ENCODE results near the gene MYO5B. TPM values are rescaled to one million over a fixed set of nuclear protein-coding genes. Genes with fewer than 3 reads are reported as not detected.
"Not testable (repeated sequence)": the region's sequence is repeated elsewhere in the genome, so short reads cannot be mapped to it uniquely, and the experiment has no call there.

The MYO5B gene
- polyA plus RNA-seq, 3 donors, result 1.4 to 8.2 (median 3.3) TPM

GRCh38 chr18:49827996-49828395 lies 367.0 kb downstream of the MYO5B start:
- H3K27ac ChIP-seq (ENCODE audit: low read depth, low read length), result no peak overlapping the region
- 95 to 97% (median 97%) methylated on average over 1 of the region's 1 CpG for WGBS, 3 donors

GRCh38 chr18:49819823-49820671 lies 374.9 kb downstream of the MYO5B start:
- 52 to 83% (median 60%) methylated on average over 5 of the region's 5 CpGs for WGBS, 3 donors
- H3K27ac ChIP-seq (ENCODE audit: low read depth, low read length), result no peak overlapping the region

DNA sequence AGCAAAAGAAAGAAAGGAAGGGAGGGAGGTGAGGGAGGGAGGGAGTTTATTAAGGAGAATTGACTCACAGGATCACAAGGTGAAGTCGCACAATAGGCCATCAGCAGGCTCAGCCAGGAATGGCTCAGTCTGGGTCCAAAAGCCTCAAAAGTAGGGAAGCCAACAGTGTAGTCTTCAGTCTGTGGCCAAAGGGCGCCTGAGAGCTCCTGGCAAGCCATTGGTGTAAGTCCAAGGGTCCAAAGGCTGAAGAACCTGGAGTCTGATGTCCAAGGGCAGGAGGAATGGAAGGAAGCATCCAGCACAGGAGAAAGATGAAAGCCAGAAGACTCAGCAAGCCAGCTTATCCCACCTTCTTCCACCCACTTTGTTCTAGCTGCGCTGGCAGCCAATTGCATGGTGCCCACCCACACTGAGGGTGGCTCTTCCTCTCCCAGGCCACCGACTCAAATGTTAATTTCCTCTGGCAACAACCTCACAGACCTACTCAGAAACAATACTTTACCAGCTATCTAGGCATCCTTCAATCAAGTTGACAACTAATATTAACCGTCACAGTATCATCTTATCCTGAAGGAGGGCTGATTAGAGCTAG lies 375.8 kb downstream of the MYO5B start:
- no peak overlapping the region for H3K27ac ChIP-seq (ENCODE audit: low read depth, low read length)
- 82 to 93% (median 86%) methylated on average over 5 of the region's 5 CpGs for WGBS, 3 donors

DNA sequence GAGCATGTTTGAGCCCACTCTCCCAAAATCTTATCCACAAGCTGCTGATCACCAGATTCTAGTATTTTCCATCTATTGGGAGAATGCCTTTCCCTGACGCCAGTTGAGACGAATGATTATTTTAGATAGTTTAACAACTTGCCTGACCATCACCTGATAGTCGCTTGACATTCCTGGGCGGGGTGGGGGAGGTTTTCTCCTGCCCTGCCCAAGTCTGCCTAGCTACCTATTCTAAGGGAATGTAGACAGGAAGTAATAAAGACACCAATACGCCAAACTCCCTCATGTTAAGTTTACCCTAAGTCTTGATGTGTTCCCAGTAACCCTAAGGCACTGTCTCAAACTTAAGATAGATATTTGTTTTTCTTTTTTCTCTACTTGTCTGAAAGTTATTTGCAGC lies 377.0 kb downstream of the MYO5B start:
- no peak overlapping the region for H3K27ac ChIP-seq (ENCODE audit: low read depth, low read length)
- 92 to 97% (median 95%) methylated on average over 5 of the region's 5 CpGs for WGBS, 3 donors

DNA sequence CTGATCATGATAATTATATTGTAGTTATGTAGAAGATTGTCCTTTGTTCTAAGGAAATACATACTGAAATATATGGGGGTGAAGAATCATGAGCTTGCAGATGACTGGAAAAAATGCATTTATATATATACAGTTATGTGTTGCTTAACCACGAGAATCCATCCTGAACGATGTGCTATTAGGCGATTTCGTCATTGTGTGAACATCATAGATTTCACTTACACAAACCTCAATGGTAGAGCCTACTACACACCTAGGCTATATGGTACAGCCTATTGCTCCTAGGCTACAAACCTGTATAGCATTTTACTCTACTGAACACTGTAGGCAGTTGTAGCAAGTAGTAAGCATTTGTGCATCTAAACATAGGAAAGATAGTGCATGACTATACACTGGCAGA lies 379.0 kb downstream of the MYO5B start:
- no peak overlapping the region for H3K27ac ChIP-seq (ENCODE audit: low read depth, low read length)
- WGBS, 3 donors, result 72 to 95% (median 79%) methylated on average over 4 of the region's 4 CpGs

- H3K27ac ChIP-seq (ENCODE audit: low read depth, low read length), result peak overlapping the region; percentile 55
- 0 to 1% (median 0%) methylated on average over 24 of the region's 24 CpGs for WGBS, 3 donors
These were observed 380.8 kb downstream of the MYO5B start for GRCh38 chr18:49814147-49814499.

DNA sequence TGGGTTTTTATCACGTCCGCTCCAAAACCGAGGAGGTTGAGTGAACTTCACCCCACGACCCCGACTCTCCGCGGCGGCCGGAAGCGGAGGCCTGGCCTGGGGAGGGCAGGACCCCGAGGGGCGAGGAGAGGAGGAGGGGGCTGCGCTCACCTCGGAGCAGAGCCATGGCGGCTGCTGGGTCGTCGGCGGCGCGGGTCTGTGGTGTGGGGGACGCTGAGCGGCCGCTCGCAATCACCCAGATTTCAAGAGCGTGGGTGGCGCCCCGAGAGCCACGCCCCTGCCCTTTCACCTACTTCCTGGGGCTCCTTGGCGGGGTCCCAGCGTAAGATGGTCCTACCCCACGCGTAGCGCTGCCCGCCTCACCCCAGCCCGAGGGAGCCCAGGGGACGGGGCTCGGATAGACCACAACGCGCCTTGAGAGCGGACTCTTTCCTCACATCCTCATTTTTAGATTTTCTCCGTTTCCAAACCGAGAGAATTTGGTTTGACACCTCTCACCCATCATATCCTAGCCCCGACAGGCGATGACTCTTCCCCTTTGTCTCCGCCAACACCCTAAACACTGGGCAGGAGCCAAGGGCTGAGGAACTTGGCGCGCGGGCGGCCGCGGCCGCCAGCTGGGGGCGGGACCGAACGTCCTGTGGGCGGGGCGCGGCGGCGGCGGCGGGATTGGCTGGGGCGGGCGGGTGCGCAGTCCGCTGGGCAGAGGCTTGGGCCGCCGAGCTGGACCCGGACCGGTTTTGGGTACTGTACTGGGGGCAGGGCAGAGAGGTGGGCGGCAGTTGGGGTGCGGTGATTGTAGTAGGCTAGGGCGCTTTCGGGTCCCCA lies 381.4 kb downstream of the MYO5B start, which contains the start of gene ACAA2:
Gene ACAA2 (minus strand): TSS at position 215 of the 828 bp plus-strand sequence. CDS start 49 bp downstream, at position 166.
- WGBS, 3 donors, result 0 to 1% (median 0%) methylated on average over 73 to 74 of the region's 74 CpGs
- peak within 1 kb of the TSS; percentile 79 for H3K27ac ChIP-seq (ENCODE audit: low read depth, low read length)

- 1 to 2% (median 1%) methylated on average over 17 of the region's 17 CpGs for WGBS, 3 donors
- peak overlapping the region; percentile 79 for H3K27ac ChIP-seq (ENCODE audit: low read depth, low read length)
These were observed 382.0 kb downstream of the MYO5B start for GRCh38 chr18:49813069-49813318.

DNA sequence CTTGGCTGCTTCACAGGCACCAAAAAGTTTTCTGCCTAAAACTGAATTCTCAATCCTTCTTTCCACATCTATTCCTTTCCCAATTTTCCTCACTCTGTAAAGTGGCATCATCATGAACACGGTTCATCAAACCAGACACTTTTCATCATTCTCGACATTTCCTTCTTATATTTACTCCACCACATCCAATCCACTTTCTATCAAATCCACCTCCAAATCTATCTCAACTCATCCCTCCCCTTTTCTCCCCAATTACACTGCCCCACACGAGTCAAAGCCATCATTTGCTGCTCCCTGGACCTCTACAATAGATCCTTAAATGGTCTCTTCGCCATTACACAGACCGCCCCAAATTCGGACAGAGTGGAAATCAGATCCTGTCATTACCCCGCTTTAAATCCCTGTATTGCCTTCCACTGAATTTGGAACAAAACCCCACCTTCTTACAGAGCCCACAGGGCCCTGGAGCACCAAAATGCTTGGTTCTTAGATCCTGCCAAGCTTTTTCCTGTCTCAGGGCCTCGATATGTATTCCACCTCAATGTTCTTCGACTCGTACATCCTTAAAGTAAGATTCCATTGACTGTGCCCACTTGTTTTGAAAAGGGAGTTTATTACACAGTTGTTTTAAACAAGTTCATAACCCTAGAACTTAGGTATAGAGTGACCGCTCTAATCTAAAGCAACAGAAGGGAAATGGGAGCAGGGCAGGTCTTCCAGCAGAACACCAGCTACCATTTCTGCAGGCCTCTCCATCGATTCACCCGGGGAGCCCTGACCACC lies 382.5 kb downstream of the MYO5B start:
- 45 to 51% (median 46%) methylated on average over 13 of the region's 13 CpGs for WGBS, 3 donors

GRCh38 chr18:49811151-49811938 lies 383.6 kb downstream of the MYO5B start:
- H3K27ac ChIP-seq (ENCODE audit: low read depth, low read length), result no peak overlapping the region

More for the DNA sequence above, 382.5 kb downstream of the MYO5B start:
- peak overlapping the region; percentile 79 for H3K27ac ChIP-seq (ENCODE audit: low read depth, low read length)

GRCh38 chr18:49808553-49809191 lies 386.3 kb downstream of the MYO5B start:
- H3K27ac ChIP-seq (ENCODE audit: low read depth, low read length), result not testable (repeated sequence)
- WGBS, 3 donors, result 96% methylated on average over 10 of the region's 10 CpGs

More at GRCh38 chr18:49811151-49811938, 383.6 kb downstream of the MYO5B start:
- 44 to 70% (median 69%) methylated on average over 7 of the region's 7 CpGs for WGBS, 3 donors

DNA sequence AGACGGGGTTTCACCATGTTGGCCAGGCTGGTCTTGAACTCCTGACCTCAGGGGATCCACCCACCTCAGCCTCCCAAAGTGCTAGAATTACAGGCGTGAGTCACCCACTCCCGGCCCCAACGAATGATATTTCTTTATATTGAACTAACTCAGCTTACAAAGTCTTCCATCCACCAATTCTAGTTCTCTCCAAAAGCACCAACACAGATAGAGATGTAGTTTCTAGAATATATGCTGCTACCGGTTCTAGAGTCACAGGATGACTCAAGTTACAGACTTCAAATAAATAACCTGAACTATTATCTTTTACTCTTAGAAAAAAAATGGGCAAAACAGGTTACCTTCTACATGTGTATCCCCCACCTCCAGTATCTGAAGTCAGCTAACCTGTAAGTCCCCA lies 390.9 kb downstream of the MYO5B start:
- H3K27ac ChIP-seq (ENCODE audit: low read depth, low read length), result no peak overlapping the region
- 90 to 95% (median 91%) methylated on average over 5 of the region's 5 CpGs for WGBS, 3 donors

GRCh38 chr18:49802623-49803022 lies 392.3 kb downstream of the MYO5B start:
- 50 to 92% (median 91%) methylated on average over 4 of the region's 4 CpGs for WGBS, 3 donors
- H3K27ac ChIP-seq (ENCODE audit: low read depth, low read length), result no peak overlapping the region

- WGBS, 3 donors, result 94 to 96% (median 96%) methylated on average over 2 to 4 of the region's 5 CpGs
- not testable (repeated sequence) for H3K27ac ChIP-seq (ENCODE audit: low read depth, low read length)
These were observed 394.5 kb downstream of the MYO5B start for GRCh38 chr18:49800491-49800890.

GRCh38 chr18:49799806-49800205 lies 395.1 kb downstream of the MYO5B start:
- H3K27ac ChIP-seq (ENCODE audit: low read depth, low read length), result not testable (repeated sequence)
- WGBS, 3 donors, result 97 to 99% (median 99%) methylated on average over 11 to 17 of the region's 29 CpGs

DNA sequence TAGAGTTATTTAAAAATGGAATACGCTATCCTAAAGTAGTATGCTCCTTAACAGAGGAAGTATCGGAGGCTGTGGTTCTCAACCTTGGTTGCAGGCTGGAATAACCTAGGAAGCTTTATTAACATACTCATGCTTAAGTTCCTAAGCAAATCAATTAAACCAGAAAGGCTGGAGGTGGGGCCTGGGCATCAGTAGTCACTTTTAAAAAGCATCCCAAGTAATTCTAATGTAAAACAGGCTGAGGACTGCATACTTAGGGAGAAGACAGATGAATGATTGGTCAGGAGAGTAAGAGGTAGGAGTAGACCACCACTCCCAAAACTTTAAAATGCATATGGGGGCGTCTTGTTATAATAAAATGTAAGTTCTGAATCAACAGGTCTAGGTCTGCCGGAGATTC lies 396.9 kb downstream of the MYO5B start:
- H3K27ac ChIP-seq (ENCODE audit: low read depth, low read length), result no peak overlapping the region
- WGBS, 3 donors, result 96 to 98% (median 96%) methylated on average over 4 of the region's 4 CpGs

Measured in adipose tissue (tissue), 3 donors.